Urinary bladder (tissue), 4 donors: ENCODE measurements around the gene OBSCN. TPM values are rescaled to one million over a fixed set of nuclear protein-coding genes. Genes with fewer than 3 reads are reported as not detected.

ENCODE experiments used
- DNase-seq: peaks from one replicate; pipeline ENCODE4 v3.0.0-alpha.2; 2015; ENCODE audit errors: extremely low spot score
- H3K27ac ChIP-seq: one replicate; pipeline ENCODE4 v1.5.1; 2013; ENCODE audit warnings: low read depth, mild to moderate bottlenecking, moderate library complexity
- H3K36me3 ChIP-seq: one replicate; pipeline ENCODE4 v1.6.1; 2013; ENCODE audit warnings: mild to moderate bottlenecking, moderate library complexity; ENCODE audit not compliant: insufficient read depth
- H3K4me1 ChIP-seq: one replicate; pipeline ENCODE4 v1.6.1; 2013; ENCODE audit warnings: mild to moderate bottlenecking, moderate library complexity; ENCODE audit not compliant: insufficient read depth
- H3K4me3 ChIP-seq: one replicate; pipeline ENCODE4 v1.5.1; 2013; ENCODE audit warnings: low read depth, low read length
- WGBS: extraction: QIAGEN DNeasy Blood & Tissue Kit; methylation state at CpG from one replicate; pipeline ENCODE4 v1.1.7; 2013; 5-methylcytosine and 5-hydroxymethylcytosine counted together
- polyA plus RNA-seq: library from polyadenylated mRNA; stranded (reverse); fragments of 200-250 nt; gene quantifications from one replicate; pipeline ENCODE4 v1.2.3, GENCODE V29; 2013
- total RNA-seq: library from RNA; depleted of rRNA; stranded (reverse); fragments of >200 nt; gene quantifications from one replicate; pipeline ENCODE4 v1.2.3, GENCODE V29; 2014
- donor health status: healthy with polysubstance abuse.
- donor health status: healthy.

Gene OBSCN
- total and polyA plus RNA-seq, 2 donors = 8.4 to 29.1 TPM

DNA sequence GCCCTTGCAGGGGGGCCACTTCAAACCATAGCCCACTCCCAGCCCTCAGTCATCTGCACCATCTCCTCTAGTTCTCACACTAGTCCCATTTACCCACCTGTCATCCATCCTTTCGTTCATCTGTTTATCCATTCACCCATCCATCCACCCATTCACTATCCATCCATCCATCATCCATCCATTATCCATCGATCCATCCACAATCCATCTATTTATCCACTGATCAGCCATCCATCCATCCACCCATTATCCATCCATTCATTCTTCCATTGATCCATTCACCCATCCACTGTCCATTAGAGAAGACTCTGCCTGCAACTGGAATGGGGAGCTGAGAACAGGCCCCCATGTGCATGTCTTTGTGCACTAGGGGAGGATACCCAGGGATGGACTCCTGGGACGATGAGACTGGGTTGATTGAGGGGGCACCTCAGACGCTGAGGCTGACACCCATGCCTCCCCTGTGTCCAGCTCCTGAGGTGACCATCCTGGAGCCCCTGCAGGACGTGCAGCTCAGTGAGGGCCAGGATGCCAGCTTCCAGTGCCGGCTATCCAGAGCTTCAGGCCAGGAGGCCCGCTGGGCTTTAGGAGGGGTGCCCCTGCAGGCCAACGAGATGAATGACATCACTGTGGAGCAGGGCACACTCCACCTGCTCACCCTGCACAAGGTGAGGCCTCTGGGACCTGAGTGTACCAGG lies 100.9 kb downstream of the OBSCN start:
- Histone ChIP-seq H3K36me3 (no peaks in the 10 kb centered on the region), H3K4me3 (no peak overlapping the region), H3K27ac (no peak overlapping the region), H3K4me1 (no peaks in the 10 kb centered on the region)
- WGBS = 80% methylated on average over 8 of the region's 8 CpGs
- DNase-seq = no peak

GRCh38 chr1:228309326-228310067 lies 101.7 kb downstream of the OBSCN start:
- Histone ChIP-seq H3K27ac (no peak overlapping the region), H3K36me3 (no peaks in the 10 kb centered on the region), H3K4me3 (no peak overlapping the region), H3K4me1 (no peaks in the 10 kb centered on the region)
- no peak for DNase-seq
- 91% methylated on average over 8 of the region's 8 CpGs for WGBS

DNA sequence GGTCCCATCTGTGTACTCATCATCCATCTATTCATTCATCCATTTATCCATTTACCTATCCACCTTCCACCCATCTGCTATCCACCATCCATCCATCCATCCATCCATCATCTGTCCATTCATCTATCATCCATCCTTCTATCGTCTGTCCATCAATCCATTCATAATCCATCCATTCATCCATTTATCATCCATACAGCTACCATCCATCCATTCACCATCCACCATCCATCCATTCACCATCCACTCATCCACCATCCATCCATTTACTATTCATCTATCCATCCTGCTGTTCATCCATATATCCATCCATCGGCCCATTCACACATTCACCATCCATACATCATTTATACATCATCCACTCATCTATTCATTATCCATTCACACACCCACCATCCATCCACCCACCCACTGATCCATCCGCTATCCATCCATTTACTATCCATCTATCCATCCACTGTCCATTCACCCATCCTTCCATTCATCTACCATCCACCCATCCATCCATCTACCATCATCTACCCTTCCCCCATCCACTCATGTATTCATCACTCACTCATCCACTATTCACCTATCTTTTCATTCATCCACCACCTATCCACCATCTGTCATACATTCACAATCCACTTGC lies 102.4 kb downstream of the OBSCN start:
- no peak overlapping the region for H3K27ac ChIP-seq
- WGBS = over 99% methylated on average over 3 of the region's 3 CpGs
- H3K4me1 ChIP-seq = no peaks in the 10 kb centered on the region
- H3K36me3 ChIP-seq = no peaks in the 10 kb centered on the region
- H3K4me3 ChIP-seq = no peak overlapping the region
- DNase-seq = no peak

- 99% methylated on average over 3 of the region's 3 CpGs for WGBS
- no peak overlapping the region for H3K4me3 ChIP-seq
- no peak overlapping the region for H3K27ac ChIP-seq
- no peaks in the 10 kb centered on the region for H3K36me3 ChIP-seq
- no peak for DNase-seq
- no peaks in the 10 kb centered on the region for H3K4me1 ChIP-seq
These were observed 103.2 kb downstream of the OBSCN start for GRCh38 chr1:228311091-228311490.

DNA sequence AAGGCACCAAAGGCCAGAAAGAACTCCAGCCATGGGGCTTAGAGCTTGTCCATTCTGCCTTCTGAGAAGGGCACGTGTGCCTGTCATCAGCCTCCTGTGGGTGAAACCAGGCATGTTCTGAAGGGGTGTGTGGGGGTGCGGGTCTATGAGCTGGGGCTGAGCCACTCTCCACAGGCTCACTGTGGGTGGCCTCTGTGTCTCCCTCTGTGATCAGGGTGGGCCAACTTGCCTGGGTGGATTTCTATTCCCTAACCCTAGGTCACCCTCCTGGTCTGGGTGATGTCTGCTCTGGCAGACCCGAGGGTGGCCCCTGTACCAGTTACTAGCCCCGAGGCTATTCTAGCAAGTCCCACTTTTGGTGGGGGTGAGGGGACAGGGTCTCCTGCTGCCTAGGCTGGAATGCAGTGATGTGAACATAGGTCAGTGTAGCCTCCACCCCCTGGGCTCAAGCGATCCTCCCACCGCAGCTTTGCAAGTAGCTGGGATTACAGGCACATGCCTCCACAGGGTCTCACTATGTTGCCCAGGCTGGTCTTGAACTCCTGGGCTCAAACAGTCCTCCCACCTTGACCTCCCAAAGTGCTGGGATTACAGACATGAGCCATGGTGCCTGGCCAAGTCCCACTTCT lies 104.4 kb downstream of the OBSCN start:
- no peak overlapping the region for H3K27ac ChIP-seq
- no peak overlapping the region for H3K4me3 ChIP-seq
- H3K36me3 ChIP-seq = no peaks in the 10 kb centered on the region
- no peak for DNase-seq
- no peaks in the 10 kb centered on the region for H3K4me1 ChIP-seq
- 96% methylated on average over 6 of the region's 6 CpGs for WGBS

DNA sequence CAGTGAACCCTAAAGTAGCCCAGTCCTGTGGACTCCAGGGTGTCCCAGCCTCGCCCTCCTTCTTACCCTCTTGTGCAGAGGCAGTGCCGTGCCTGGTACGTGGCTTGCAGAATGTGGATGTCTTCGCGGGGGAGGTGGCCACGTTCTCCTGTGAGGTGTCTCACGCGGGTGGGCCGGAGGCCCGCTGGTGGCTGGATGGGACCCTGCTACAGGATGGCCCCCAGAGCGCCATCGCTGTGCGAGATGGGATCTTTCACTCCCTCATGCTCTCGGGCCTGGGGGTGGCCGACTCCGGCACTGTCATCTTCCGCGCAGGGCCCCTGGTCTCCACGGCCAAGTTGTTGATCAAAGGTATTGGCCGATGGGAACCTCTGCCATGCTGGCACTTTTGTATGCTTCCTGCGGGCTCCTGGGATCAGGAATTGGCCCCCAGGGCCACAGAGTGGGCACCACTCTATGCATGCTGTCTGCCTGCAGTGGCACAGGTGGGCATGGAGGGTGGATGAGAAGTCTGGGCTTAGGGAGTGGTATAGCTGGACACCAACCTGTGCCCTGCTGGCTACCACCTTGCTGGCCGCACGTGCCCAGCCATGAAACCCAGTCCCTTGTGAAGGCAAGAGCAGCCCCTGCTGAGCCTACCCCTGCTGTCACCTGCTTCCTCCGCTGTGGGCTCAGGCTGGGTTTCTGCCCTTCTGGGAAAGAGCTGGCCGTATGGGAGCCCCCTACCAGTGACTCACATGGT lies 105.9 kb downstream of the OBSCN start:
- H3K27ac ChIP-seq = no peak overlapping the region
- no peak overlapping the region for H3K4me3 ChIP-seq
- no peaks in the 10 kb centered on the region for H3K36me3 ChIP-seq
- no peaks in the 10 kb centered on the region for H3K4me1 ChIP-seq
- 96% methylated on average over 25 of the region's 25 CpGs for WGBS
- DNase-seq = no peak

- DNase-seq = no peak
- WGBS = 81% methylated on average over 3 of the region's 3 CpGs
- Histone ChIP-seq H3K36me3 (no peaks in the 10 kb centered on the region), H3K27ac (no peak overlapping the region), H3K4me3 (no peak overlapping the region), H3K4me1 (no peaks in the 10 kb centered on the region)
These were observed 106.4 kb downstream of the OBSCN start for GRCh38 chr1:228314315-228314657.

GRCh38 chr1:228314658-228315483 lies 107.0 kb downstream of the OBSCN start:
- no peak overlapping the region for H3K27ac ChIP-seq
- H3K36me3 ChIP-seq = no peaks in the 10 kb centered on the region
- H3K4me3 ChIP-seq = no peak overlapping the region
- 93% methylated on average over 31 of the region's 31 CpGs for WGBS
- DNase-seq = no peak
- no peaks in the 10 kb centered on the region for H3K4me1 ChIP-seq

DNA sequence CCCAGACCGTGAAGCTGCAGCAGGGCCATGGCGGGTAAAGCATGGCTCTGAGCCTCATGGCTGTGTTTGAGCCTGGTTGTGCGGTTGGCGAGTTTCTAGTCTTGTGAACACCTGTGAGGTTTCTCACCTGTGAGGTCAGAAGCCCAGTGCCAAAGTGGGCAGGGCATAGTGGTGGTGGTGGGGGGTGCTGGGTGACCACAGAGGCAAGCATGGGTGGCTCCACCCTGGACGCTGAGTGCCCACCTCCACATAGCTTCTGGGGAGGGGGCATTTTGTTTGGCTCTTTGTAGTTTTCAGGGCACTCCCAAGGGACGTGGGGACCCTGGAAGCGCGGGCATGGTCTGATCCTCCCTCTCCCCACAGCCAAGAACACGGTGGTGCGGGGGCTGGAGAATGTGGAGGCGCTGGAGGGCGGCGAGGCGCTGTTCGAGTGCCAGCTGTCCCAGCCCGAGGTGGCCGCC lies 107.7 kb downstream of the OBSCN start:
- Histone ChIP-seq H3K4me1 (no peaks in the 10 kb centered on the region), H3K27ac (no peak overlapping the region), H3K4me3 (no peak overlapping the region), H3K36me3 (no peaks in the 10 kb centered on the region)
- 92% methylated on average over 17 of the region's 17 CpGs for WGBS
- DNase-seq = no peak

DNA sequence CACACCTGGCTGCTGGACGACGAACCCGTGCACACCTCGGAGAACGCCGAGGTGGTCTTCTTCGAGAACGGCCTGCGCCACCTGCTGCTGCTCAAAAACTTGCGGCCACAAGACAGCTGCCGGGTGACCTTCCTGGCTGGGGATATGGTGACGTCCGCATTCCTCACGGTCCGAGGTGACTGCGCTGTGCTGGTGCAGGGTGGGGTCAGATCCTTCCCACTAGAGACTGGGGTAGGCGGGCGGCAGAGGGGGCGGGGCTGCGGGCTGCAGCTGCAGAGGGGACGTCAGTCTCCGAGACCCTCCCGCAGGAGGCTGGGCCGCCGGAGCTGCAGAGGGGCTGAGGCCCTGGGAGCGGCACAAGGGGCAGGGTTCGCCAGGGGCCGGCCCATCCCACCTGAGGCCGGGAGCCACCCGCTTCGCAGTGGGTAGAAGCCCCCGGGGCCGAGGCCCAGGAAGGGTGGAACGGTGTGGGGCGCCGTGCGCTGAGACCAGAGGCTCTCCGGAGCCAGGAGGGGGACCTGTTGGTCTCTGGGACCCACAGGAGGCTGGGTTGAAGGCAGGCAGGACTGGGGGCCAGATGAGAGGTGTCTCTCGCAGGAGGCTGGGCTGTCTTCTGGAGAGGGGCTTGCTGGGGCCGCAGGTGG lies 108.2 kb downstream of the OBSCN start:
- no peak overlapping the region for H3K27ac ChIP-seq
- H3K4me1 ChIP-seq = no peaks in the 10 kb centered on the region
- DNase-seq = no peak
- no peak overlapping the region for H3K4me3 ChIP-seq
- H3K36me3 ChIP-seq = no peaks in the 10 kb centered on the region
- 84% methylated on average over 40 of the region's 40 CpGs for WGBS

GRCh38 chr1:228316589-228317387 lies 108.9 kb downstream of the OBSCN start:
- WGBS = 94% methylated on average over 47 of the region's 47 CpGs
- no peaks in the 10 kb centered on the region for H3K36me3 ChIP-seq
- no peak overlapping the region for H3K27ac ChIP-seq
- H3K4me1 ChIP-seq = no peaks in the 10 kb centered on the region
- no peak for DNase-seq
- no peak overlapping the region for H3K4me3 ChIP-seq

GRCh38 chr1:228317411-228317828 lies 109.6 kb downstream of the OBSCN start:
- Histone ChIP-seq H3K4me3 (no peak overlapping the region), H3K27ac (no peak overlapping the region), H3K36me3 (peaks cover 2% of the 10 kb centered on the region), H3K4me1 (no peaks in the 10 kb centered on the region)
- WGBS = 91% methylated on average over 14 of the region's 14 CpGs
- no peak for DNase-seq
